Mammary epithelial cell (primary cell): ENCODE data around the gene CCDC82.

Experiments used
- CTCF ChIP-seq, 2 donors: IDR thresholded peaks in 1 of 2; conservative IDR thresholded peaks in 1 of 2; 2 replicates each; pipeline ENCODE4 v1.5.1; 2011 to 2012; ENCODE audit warnings: inconsistent platforms in 2 of 2, low read length in 2 of 2, mild to moderate bottlenecking in 2 of 2, control low read depth in 1 of 2, low read depth in 1 of 2; ENCODE audit not compliant: insufficient read depth in 1 of 2; ENCODE audit errors: extremely low read depth in 1 of 2
- EZH2 ChIP-seq: IDR thresholded peaks from 2 replicates; pipeline ENCODE4 v1.6.1; 2012; ENCODE audit warnings: low read length, inconsistent platforms, borderline replicate concordance

GRCh38 chr11:96388891-96389719 is 607 bp downstream of the CCDC82 start:
- TF ChIP-seq CTCF (conservative IDR thresholded peaks at IDR 0.05 in 1 of 2, IDR thresholded peaks at IDR 0.05 in 1 of 2; ENCODE audit: extremely low read depth in 1 of 2, insufficient read depth in 1 of 2, low read depth in 1 of 2, low read length in 2 of 2) (peak in 1 of 2 donors; percentile 4), EZH2 (no peak)
